Ovary (tissue), 10 donors: Measurements from ENCODE around the gene NFATC2IP. TPM values are rescaled to one million over a fixed set of nuclear protein-coding genes. Genes with fewer than 3 reads are reported as not detected.

Experiments used
- DNase-seq, 5 donors: peaks; one replicate each; pipeline ENCODE4 v3.0.0-alpha.2; 2019 to 2020
- H3K27ac ChIP-seq, 2 donors: fragments of 200-600 bp; one replicate each; pipeline versions ENCODE4 v1.5.1 to v1.8.0; 2019 to 2022
- H3K27me3 ChIP-seq: fragments of 200-600 bp; one replicate; pipeline ENCODE4 v1.8.0; 2022
- H3K36me3 ChIP-seq: fragments of 200-600 bp; sonication (generic); one replicate; pipeline ENCODE4 v1.5.1; 2019
- H3K4me1 ChIP-seq: one replicate; pipeline ENCODE4 v1.8.1; 2013; ENCODE audit warnings: mild to moderate bottlenecking, moderate library complexity; ENCODE audit not compliant: insufficient read depth
- H3K4me3 ChIP-seq: fragments of 200-600 bp; sonication (generic); one replicate; pipeline ENCODE4 v1.5.1; 2017
- H3K9me3 ChIP-seq, 2 donors: fragments of 200-600 bp in 1 of 2; sonication (generic) in 1 of 2; one replicate each; pipeline versions ENCODE4 v1.5.1 to v1.8.1; 2013 to 2019; ENCODE audit warnings: mild to moderate bottlenecking in 1 of 2, moderate library complexity in 1 of 2
- CTCF ChIP-seq, 3 donors: fragments of 450-650 bp in 2 of 3; fragments of 200-600 bp in 1 of 3; IDR thresholded peaks; one replicate each; pipeline versions ENCODE4 v1.5.1 to v1.8.0; 2016 to 2022; ENCODE audit warnings: antibody characterized with exemption in 3 of 3, mild to moderate bottlenecking in 1 of 3
- EP300 ChIP-seq: sonication (generic); formaldehyde crosslinking; IDR thresholded peaks from one replicate; pipeline ENCODE4 v1.6.1; 2017; ENCODE audit warnings: antibody characterized with exemption
- POLR2A ChIP-seq: fragments of 450-650 bp; IDR thresholded peaks from one replicate; pipeline ENCODE4 v1.6.1; 2017; ENCODE audit warnings: antibody characterized with exemption, mild to moderate bottlenecking, moderate library complexity
- WGBS, 3 donors: extraction: QIAGEN DNeasy Blood & Tissue Kit in 1 of 3; methylation state at CpG; one replicate each; pipeline versions ENCODE4 v1.1.5 to v1.1.7; 2013 to 2017; 5-methylcytosine and 5-hydroxymethylcytosine counted together
- intact Hi-C, 4 donors: fragments of 100-400 bp; cut with DNase I; formaldehyde crosslinking; loops; one replicate each; pipeline versions ENCODE4 v1.11.0 to v1.15.1; 2022 to 2023
- long read RNA-seq, 3 donors: library from polyadenylated mRNA in 2 of 3; unstranded in 2 of 3; transcript quantifications; one replicate each; pipeline ENCODE4 v2.0.0 and lab custom pipeline, GENCODE V29; 2021 to 2026
- polyA plus RNA-seq, 2 donors: library from polyadenylated mRNA; stranded (reverse); fragments of 200-250 nt in 1 of 2; fragments of 350-450 nt in 1 of 2; fragmentation: Illumina TruSeq in 1 of 2; extraction: RNeasy Lipid Tissue Mini Kit (QIAGEN cat#74804) in 1 of 2; gene quantifications; one replicate each; pipeline ENCODE4 v1.2.3, GENCODE V29; 2013 to 2014
- total RNA-seq, 7 donors: library from RNA; depleted of rRNA in 2 of 7; stranded (reverse); fragments of >200 nt in 2 of 7; fragmentation: NEBNext Ultra II Directional in 3 of 7; extraction: Animal tissue kit (Norgen Biotek cat#: 25700) in 3 of 7; gene quantifications; one replicate each; pipeline versions ENCODE4 v1.1.0 to v1.2.4, GENCODE V29; 2016 to 2023
- donor health status: DM: no; HTN: no; CAD: no; lungs with moderate emphysema.
- donor health status: DM: no; HTN: no; CAD: no.
- donor health status: Bipolar disorder and iron deficiency.
- donor health status: DM: yes; HTN: yes; CAD: no.
- donor health status: DM: no; HTN: no; CAD: no.
- donor health status: DM: yes; HTN: yes; CAD: no.

NFATC2IP gene
- total RNA-seq, result 10 to 100 TPM; 18.8 to 29.2 (median 23.3) TPM
- 10 to 100 TPM; 17.9 to 31.5 TPM for polyA plus RNA-seq
- long read RNA-seq, donor 1, partial matches to known transcripts, result 11 of 17 reads
- long read RNA-seq, donor 1, other reads (novel, unspliced or antisense), result 4 of 17 reads
- long read RNA-seq, donor 2, full-length matches to known transcripts, result 27 of 35 reads
- long read RNA-seq, donor 2, partial matches to known transcripts, result 8 of 35 reads
- long read RNA-seq, donor 2, other reads (novel, unspliced or antisense), result 0 of 35 reads
- long read RNA-seq, donor 3, full-length matches to known transcripts, result 55 of 67 reads
- long read RNA-seq, donor 3, partial matches to known transcripts, result 2 of 67 reads
- long read RNA-seq, donor 3, other reads (novel, unspliced or antisense), result 10 of 67 reads

- TF ChIP-seq CTCF (IDR thresholded peaks at IDR 0.05), result no peak
- no peak for TF ChIP-seq EP300
- TF ChIP-seq POLR2A, result no peak
- Histone ChIP-seq H3K27me3 (no peaks in the 10 kb centered on the region), H3K4me3 (peak within 1 kb of the TSS; percentile 92), H3K4me1 (peaks cover 5% of the 10 kb centered on the region), H3K27ac (peak within 1 kb of the TSS in 1 of 2 donors; percentile 58), H3K9me3 (no peaks in the 10 kb centered on the region), H3K36me3 (no peaks in the 10 kb centered on the region)
- DNase-seq, result peak; percentile 99 to 100 (median 100)
- intact Hi-C loops, result no loop called here
- 1% methylated on average over 54 to 79 of the region's 79 CpGs for WGBS, 3 donors
These were observed at the start of gene NFATC2IP for GRCh38 chr16:28950648-28951409. Gene NFATC2IP, plus strand, starts transcription at chr16:28950937. Its CDS starts 75 bp downstream, at chr16:28951012.

DNA sequence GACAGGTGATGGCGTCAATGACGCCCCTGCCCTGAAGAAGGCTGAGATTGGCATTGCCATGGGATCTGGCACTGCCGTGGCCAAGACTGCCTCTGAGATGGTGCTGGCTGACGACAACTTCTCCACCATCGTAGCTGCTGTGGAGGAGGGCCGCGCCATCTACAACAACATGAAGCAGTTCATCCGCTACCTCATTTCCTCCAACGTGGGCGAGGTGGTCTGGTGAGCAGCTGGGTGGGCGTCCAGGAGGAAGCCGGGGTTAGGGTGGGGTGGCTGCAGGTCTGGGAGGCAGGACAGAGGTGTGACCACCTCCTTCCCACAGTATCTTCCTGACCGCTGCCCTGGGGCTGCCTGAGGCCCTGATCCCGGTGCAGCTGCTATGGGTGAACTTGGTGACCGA lies 48.9 kb upstream of the NFATC2IP start:
- no peak overlapping the region for H3K4me3 ChIP-seq
- TF ChIP-seq CTCF (IDR thresholded peaks at IDR 0.05) (no peak), POLR2A (no peak), EP300 (no peak)
- intact Hi-C loops, result no loop called here
- DNase-seq, result no peak
- no peaks in the 10 kb centered on the region for H3K4me1 ChIP-seq
- H3K27ac ChIP-seq, result no peak overlapping the region
- H3K27me3 ChIP-seq, result no peaks in the 10 kb centered on the region
- H3K36me3 ChIP-seq, result no peaks in the 10 kb centered on the region
- no peaks in the 10 kb centered on the region for H3K9me3 ChIP-seq
- 82 to 85% (median 82%) methylated on average over 15 of the region's 15 CpGs for WGBS, 3 donors

- intact Hi-C loops, result no loop called here
- no peaks in the 10 kb centered on the region for H3K27me3 ChIP-seq
- H3K36me3 ChIP-seq, result no peaks in the 10 kb centered on the region
- H3K4me3 ChIP-seq, result no peak overlapping the region
- no peaks in the 10 kb centered on the region for H3K9me3 ChIP-seq
- no peaks in the 10 kb centered on the region for H3K4me1 ChIP-seq
- DNase-seq, result no peak
- TF ChIP-seq CTCF (IDR thresholded peaks at IDR 0.05) (no peak), POLR2A (no peak), EP300 (no peak)
- WGBS, 3 donors, result 56 to 73% (median 62%) methylated on average over 11 of the region's 11 CpGs
- no peak overlapping the region for H3K27ac ChIP-seq
These were observed 47.8 kb upstream of the NFATC2IP start for GRCh38 chr16:28902909-28903308.

GRCh38 chr16:28903344-28904042 lies 47.2 kb upstream of the NFATC2IP start:
- 68 to 78% (median 76%) methylated on average over 25 to 29 of the region's 29 CpGs for WGBS, 3 donors
- no peak overlapping the region for H3K27ac ChIP-seq
- no peak overlapping the region for H3K4me3 ChIP-seq
- TF ChIP-seq CTCF (IDR thresholded peaks at IDR 0.05), result no peak
- no peak for TF ChIP-seq EP300
- no peak for TF ChIP-seq POLR2A
- no peaks in the 10 kb centered on the region for H3K27me3 ChIP-seq
- no peaks in the 10 kb centered on the region for H3K36me3 ChIP-seq
- intact Hi-C loops, result no loop called here
- H3K9me3 ChIP-seq, result no peaks in the 10 kb centered on the region
- DNase-seq, result no peak
- no peaks in the 10 kb centered on the region for H3K4me1 ChIP-seq
